Fibroblast of peridontal ligament (primary cell): ENCODE data around the gene NIPAL1.
"Not testable (repeated sequence)": the region's sequence is repeated elsewhere in the genome, so short reads cannot be mapped to it uniquely, and the experiment has no call there.

Experiments used
- DNase-seq: peaks from one replicate; pipeline ENCODE4 v3.0.0-alpha.2; 2010; ENCODE audit errors: extremely low read depth

The NIPAL1 gene

DNA sequence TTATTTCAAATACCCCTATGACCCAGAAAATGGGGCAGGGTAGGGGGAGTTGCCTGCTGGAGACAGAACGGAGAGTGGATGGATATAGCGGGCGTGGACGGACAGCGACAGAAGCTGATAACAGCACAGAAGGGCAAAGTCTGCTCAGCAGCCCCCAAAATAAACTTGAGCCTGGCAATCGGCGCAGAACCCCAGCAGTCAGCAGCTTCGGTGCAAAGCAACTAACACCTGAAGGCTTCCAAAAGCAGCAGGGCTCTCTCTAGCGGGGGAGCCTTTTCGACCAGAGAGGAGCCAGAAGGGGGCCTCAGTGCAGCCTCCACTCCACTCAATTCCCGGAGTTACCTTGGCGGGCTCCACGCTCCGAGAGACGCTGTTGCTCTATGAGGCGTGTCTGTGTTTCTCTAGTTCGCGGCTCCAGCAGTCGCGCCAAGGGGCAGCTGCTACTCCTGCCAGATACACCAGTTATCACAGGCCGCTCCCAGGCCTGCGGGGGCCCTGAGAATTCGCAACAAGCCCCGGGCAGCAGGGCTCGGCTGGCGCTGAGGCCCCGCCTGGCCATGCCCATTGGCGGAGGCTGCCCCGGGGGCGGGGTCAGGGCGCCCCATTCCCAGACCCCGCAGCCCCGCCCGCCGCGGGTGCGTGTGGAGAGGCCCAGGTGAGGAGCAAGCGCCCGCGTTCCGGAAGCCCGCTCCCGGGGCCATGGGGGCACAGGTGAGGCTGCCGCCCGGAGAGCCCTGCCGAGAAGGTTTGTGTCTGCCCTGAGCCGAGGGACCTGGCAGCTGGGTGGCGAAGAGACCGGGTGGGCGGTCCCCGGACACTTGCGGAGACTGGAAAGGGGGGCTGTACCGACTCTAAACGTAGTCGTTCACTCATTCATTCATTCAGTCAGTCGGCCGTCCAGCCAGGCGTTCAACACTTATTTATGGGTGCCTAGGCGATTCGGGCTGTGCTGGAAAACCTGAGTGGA, at the start of gene NIPAL1, which contains the start of gene CNGA1:
TSS of gene NIPAL1 (plus strand) at position 632 of the 967 bp plus-strand sequence. CDS start at position 700, 68 bp downstream.
TSS of gene CNGA1 (minus strand) at position 541 of the 967 bp plus-strand sequence. CDS start 63,992 bp downstream, outside the sequence.
- DNase-seq: peak; percentile 28

DNA sequence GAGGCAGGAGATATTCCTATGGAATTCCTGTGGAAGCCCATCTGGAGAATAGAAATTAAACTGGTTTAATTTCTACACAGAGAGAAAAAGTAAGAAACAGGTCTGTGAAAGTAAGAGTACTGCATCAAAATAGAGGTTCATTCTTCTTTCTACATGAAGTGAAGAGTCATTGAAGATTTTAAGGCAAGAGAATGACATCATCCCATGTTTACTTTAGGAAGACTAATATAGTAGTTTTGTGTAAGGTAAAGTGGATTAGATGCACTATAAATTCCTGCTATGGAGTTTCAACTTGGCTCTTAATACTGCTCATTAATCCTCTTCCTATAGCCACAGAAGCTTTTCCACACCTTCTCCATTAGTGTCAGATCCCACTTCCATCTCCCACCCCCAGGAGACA, 47.7 kb upstream of the NIPAL1 start:
- no peak for DNase-seq

DNA sequence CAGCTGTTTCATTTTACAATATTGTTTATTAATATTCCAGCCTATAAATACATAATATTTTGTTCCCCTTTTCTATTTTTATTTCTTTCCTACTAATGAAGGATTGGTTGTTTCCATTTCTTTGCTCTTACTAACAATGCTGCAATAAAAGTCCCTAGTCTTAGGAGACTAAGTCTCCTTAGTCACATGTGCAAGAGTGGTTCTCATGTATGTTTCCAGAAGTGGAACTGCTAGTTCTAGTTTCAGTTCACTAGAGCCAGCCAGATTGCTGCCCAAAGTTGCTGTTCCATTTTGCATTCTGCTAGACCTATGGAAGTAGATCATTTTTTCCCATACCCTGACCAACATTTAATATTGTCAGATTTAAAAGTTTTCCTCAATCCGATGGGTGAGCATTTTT, 44.4 kb upstream of the NIPAL1 start:
- DNase-seq: no peak

DNA sequence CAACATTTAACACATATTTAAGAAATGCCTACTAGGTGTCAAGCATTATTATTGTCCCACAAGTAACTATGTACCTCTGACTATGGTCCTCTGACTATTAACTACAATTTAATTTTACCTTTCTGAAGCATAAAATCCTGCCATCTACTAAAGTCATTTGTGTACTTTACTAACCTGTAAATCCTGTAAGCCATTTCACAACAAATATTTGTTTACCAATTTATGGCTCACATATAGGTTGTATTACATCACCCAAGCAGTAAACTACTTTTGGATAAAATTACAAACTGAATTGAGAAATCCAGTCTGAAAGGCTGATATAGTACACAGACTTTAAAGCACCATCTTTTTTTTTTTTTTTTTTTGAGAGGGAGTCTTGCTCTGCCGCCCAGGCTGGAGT, 43.9 kb upstream of the NIPAL1 start:
- DNase-seq: no peak

DNA sequence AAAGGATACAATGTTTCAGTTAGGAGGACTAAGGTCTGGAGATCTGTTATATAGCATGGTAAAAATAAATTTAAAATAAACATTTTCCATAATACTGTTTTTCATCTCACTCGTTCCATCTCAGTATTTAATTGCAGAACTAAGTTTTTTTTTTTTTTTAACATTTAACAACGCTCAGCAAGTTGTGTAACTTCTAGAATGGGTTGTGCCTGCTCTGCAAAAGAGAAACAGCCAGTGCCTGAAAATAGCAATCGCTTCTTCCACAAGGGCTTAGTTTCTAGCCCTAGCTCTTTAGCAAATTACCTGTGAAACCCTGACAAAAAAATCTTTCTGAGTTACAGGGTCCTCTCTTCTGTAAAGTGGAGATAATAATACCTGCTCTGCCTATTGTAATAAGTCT, 42.0 kb upstream of the NIPAL1 start:
- DNase-seq: no peak

DNA sequence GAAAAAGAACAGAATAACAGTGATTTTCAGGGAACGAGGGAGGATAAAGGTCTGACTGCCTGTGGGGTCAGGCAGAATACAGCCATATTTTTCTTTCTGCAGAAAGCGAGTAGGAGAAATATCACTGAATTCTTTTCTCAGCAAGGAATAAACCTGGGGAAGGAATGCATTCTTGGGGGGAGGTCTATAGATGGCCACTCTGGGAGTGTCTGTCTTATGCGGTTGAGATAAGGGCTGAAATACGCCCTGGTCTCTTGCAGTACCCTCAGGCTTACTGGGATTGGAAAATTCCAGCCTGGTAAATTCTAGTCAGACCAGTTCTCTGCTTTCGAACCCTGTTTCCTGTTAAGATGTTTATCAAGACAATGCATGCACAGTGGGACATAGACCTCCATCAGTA, 26.4 kb upstream of the NIPAL1 start:
- DNase-seq: no peak

DNA sequence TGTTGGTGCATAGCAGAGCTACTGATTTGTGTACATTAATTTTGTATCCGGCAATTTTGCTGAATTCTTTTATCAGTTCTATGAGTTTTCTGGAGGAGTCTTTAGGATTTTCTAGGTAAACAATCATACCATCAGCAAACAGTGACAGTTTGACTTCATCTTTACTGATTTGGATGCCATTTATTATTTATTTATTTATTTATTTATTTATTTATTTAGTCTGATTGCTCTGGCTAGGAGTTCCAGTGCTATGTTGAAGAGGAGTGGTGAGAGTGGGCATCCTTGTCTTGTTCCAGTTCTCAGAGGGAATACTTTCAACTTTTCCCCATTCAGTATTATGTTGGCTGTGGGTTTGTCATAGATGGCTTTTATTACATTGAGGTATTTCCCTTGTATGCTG, 24.1 kb upstream of the NIPAL1 start:
- DNase-seq: not testable (repeated sequence)

DNA sequence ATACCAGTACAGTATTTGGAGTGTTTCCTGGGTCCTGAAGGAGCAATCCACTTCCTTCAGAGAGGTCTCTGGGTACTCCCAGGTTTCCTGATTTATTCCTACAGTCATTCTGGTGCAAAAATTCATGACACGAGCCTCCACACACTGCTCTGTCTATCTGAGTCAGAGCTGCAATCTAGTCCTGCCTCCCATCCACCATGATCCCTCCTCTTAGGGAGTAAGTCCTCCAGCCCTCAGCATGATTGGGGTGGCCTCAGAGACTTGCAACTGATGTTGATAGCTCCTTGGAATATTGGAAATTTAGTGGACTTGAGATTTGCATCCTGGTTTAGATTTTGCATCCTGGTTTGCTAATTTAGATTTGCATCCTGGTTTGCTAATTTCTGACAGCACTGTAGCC, 20.6 kb upstream of the NIPAL1 start:
- DNase-seq: no peak

DNA sequence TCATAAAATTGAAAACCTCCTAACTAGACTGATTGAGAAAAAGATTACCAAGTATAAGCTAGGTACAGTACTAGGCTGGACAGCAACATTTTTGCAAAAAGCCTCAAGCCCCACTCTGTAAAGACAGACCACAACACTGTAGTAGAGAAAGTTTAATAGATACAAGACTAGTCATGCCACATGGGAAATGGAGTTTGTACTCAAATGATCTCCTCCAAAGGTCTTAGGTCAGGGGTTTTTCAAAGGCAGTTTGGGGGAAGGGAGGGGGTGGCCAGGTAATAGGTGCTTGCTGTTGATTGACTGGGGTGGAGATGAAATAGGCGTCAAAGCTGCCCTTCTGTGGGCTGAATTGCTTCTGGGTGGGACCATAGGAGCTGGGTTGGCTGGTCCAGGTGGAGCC, 14.3 kb upstream of the NIPAL1 start:
- no peak for DNase-seq

DNA sequence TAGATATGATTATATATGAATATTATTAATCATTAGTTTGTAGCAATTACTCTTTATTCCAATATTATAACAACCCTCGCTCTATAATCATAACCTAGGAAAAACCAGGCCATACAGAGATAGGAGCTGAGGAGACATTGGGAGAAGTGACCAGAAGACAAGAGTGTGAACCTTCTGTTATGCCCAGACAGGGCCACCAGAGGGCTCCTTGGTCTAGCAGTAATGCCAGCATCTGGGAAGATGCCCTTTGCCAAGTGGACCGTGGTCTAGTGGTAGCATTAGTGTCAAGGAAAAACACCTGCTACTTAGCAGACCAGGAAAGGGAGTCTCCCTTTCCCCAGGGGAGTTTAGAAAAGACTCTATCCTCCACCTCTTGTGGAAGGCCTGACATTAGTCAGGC, 13.0 kb upstream of the NIPAL1 start:
- peak; percentile 42 for DNase-seq

DNA sequence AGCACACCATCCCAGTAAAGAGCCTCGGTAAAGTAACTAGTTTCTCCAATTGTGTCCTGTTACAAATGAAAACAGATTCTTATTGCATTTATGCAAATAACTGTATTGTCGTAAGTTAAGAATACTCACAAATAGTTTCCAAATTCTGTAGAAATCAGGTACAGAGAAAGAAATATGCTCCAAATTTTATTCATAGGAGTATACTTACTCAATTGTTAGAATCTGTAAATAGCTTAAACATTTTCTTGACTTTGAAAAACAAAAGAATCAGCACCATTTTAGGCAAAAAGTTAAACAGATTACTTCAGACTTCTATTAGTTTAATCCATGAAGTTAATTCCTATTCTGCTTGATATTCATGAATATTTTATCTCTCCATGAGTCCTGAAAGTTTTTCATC, 10.8 kb upstream of the NIPAL1 start:
- DNase-seq: no peak

DNA sequence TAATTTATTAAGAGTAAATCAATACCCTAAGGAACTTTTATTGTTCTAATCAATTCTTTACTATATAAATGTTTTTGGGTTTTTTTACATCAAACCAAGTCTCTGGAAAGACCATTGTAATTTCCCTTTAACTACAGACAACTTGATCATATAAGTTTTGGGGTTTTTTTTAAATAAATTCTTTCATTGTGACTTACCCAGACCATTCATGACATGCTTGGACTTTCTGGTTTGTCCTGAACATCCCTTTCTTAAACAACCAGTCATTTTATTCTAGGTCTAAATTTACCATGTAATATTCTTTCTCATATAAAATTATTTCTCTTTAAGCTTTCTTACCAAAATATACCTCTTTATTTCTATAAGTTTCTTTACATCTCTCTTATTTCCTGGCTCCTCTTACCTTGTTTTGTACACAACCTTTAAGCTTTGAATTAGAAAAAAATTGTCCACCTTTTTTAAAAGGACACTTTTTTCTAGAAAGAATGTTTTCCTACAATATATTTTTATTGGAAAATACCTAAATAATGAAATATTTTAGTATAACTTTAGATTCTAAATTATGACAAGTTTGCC, 8.5 kb upstream of the NIPAL1 start:
- no peak for DNase-seq

DNA sequence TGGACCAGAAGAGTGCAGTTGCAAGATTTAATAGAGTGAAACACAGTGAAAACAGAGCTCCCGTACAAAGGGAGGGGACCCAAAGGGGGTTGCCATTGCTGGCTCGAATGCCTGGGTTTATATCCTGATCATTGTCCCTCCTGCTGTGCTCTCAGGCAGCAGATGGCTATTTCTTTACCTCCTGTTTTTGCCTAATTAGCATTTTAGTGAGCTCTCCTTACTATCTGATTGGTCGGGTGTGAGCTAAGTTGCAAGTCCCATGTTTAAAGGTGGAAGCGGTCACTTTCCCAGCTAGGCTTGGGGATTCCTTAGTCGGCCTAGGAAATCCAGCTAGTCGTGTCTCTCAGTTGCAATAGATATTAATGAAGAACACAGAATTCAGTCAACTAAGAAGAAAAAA, 5.7 kb upstream of the NIPAL1 start:
- not testable (repeated sequence) for DNase-seq

DNA sequence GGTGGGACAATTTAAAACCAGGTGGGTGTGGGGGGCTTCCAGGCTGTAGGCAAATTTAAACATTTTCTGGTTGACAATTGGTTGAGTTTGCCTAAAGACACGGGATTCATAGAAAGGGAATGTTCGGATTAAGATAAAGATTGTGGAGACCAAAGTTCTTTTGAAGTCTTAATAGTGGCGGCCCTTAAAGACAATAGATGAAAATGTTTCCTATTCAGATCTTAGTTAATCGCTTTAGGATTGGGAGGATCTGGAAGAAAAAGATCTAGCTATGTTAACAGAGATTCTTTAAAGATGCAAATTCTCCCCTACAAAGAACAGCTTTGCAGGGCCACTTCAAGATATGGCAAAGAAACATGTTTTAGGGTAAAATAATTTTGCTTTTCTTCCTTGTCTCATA, 4.8 kb upstream of the NIPAL1 start:
- DNase-seq: no peak

DNA sequence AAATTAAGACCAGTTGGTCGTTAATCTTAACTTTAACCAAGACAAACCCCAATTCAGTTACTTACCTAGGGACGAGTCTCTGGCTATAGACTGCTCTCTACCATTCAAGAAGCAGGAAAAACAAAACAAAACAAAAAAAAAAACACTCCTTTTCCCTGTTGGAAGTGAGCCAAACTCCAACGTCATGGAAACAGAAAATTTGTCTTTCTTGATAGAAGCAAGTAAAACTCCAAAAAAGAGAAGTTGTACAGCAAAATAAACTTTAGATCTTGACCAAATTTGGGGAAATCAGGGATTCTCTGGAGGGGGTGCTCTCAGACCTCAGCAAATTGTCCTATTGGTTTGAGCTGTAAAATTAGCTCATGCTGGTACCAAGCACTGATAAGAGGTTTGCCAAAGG, 3.7 kb upstream of the NIPAL1 start:
- DNase-seq: no peak

DNA sequence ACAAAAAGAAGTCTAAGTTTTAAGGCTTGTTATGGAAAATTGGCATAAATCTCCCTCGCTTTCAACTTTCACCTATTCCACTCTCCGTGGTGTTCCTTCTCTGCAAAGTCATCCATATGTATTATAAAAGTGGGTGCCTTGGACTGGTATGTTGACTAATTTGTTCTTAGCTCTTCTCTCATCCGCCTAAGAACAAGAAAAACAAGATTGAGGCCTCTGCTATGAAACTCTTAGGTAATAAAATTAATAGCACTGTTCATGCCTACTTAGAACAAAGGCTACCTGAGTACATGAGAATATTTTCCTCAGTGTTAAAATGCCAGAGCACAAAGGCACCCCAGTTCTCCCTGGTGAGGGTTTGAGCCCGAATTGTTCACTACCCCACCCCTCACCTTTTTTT, 1.4 kb upstream of the NIPAL1 start:
- DNase-seq: no peak

DNA sequence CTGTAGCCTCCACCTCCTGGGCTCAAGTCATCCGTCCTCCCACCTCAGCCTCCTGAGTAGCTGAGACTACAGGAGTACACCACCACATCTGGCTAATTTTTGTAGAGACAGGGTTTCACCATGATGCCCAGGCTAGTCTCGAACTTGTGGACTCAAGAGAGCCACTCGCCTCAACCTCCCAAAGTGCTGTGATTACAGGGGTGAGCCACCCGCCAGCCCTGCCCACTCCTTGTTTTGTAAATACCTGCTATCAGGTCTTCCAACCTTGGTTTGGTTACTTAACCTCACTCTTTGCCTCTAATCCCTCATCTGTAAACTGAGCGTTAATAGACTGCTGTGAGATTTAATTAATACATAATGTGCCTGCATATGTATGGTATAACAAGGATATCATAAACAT, 894 bp upstream of the NIPAL1 start:
- DNase-seq: no peak

DNA sequence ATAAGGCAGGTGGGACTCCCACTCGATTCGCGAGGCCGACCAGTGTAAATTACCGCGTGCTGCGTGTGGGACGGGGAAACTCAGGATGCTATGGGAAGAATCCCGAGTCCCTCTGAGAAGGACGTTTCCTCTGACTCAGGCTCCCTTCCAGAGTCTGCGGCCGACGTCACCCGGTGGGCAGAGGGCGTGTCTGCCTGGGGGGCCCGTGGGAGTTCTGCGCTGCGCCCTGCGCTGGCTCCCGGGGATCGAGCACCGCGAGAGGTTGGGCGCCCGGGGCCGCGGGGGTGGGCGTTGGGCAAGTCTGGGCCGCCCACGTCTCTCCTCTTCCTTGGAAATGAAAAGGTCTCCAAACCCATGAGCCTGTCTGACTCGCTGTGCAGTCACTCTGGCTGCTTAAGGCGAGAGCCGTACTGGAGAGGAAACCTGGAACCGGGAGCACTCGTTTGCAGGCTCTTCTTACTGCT, 568 bp downstream of the NIPAL1 start:
- DNase-seq: peak; percentile 29

DNA sequence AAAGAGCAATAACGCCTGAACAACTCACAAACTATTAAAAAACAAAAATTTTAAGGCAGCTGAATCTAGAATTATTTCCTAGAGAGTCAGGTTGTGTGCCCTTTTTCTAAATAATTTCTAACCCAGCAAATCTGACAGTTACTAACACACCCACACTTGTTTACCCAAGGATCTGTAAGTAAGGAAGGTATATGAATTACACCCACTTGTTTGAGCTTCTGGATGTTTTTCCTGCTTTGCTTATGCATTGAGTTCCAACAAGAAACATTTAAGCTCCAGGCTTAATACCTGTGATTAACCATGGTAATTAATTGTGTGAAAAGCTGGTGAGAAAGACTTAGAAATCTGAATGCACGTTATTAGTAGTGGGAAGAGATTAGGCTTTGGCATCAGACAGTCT, 1.5 kb downstream of the NIPAL1 start:
- DNase-seq: no peak

DNA sequence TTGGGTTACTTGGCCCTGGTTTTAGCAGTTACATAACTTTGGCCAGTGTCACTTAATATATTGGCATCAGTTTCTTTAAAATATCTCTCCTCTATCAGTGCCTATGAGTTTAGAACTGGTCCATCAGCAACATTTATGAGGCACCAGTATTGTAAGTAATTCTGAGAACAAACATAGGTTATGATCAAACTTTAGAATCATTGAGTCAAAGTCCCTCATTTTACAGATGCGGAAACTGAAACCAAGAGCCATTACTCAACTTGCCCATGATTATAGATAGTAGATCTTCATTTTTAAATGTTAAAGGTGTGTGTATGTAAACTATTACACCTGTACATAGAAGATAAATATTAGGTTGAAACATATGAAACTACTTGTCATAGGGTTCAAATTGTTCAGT, 4.5 kb downstream of the NIPAL1 start:
- DNase-seq: no peak

DNA sequence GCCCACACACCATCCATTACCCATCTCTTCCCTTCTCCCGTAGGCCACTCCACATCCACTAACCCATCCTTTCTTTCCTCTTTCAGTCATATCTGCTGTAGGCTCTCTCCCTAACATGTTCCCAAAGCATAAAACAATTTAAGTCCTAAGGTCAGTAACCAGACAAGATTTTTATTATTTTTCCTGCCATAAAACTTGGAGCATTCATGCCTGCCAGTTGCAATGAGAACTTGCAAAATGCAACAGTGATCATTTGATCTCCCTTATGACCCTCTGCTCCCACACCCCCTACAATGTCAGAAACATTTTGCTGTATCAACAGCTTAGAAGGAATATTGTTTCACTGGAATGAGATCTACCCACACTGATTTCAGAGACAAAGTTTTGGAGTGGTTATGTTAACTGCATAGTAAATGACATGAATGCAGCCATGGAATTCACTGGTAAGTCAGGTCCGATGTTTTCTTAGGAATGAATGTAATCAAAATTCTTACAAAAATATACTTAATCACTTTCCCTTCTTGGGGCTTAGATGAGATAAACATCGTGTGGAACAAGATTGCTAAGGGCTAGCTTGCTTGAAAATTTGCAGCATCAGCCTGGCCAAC, 5.7 kb downstream of the NIPAL1 start:
- peak; percentile 47 for DNase-seq

DNA sequence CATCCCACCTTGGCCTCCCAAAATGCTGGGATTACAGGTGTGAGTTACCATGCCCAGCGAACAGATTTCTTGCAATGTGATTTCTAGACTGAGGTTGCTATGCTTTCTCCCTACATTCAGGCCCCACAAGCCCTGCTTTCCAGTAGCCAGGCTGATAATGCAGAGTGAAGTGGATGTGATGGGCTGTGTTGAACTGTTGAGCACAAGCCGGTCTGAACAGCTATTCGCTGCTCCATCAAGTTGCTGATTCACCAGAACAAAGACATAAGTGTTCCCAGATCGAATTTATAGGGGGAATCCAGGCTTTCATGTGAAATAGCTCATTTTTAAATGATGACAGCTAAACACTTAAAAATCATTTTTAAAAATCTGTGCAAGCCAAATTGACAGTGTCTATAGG, 8.0 kb downstream of the NIPAL1 start:
- DNase-seq: no peak

DNA sequence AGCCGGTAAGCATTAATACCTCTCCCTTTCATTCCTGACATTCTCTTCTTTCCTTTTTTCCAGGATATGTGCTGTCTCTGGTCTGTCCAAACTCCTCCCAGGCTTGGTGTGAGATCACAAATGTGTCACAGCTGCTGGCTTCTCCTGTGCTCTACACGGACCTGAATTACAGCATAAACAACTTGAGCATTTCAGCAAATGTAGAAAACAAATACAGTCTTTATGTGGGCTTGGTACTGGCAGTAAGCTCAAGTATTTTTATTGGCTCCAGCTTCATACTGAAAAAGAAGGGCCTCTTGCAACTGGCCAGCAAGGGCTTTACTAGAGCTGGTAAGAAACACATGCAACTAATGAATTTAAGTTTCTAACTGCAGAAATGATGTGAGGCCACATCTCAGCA, 8.4 kb downstream of the NIPAL1 start:
- peak; percentile 33 for DNase-seq
